ENCODE data around the gene GLO1.

GLO1 gene

GRCh38 chr6:38649744-38650143, 53.2 kb downstream of the GLO1 start:
- H3K27ac ChIP-seq = no peak overlapping the region
- TF ChIP-seq CTCF (IDR thresholded peaks at IDR 0.05) (no peak), ZFX (IDR thresholded peaks at IDR 0.05; ENCODE audit: borderline replicate concordance) (no peak)

- TF ChIP-seq ZFX (IDR thresholded peaks at IDR 0.05; ENCODE audit: borderline replicate concordance) (no peak), CTCF (IDR thresholded peaks at IDR 0.05) (no peak)
- H3K27ac ChIP-seq = no peak overlapping the region
Measured at GRCh38 chr6:38648629-38649028, 54.3 kb downstream of the GLO1 start.

- TF ChIP-seq ZFX (IDR thresholded peaks at IDR 0.05; ENCODE audit: borderline replicate concordance) (no peak), CTCF (IDR thresholded peaks at IDR 0.05) (no peak)
- no peak overlapping the region for H3K27ac ChIP-seq
Measured at GRCh38 chr6:38646166-38646878, 56.6 kb downstream of the GLO1 start.

GRCh38 chr6:38644951-38645350, 58.0 kb downstream of the GLO1 start:
- H3K27ac ChIP-seq = no peak overlapping the region
- no peak for TF ChIP-seq CTCF (IDR thresholded peaks at IDR 0.05)

- TF ChIP-seq ZFX (IDR thresholded peaks at IDR 0.05; ENCODE audit: borderline replicate concordance) (no peak), CTCF (IDR thresholded peaks at IDR 0.05) (no peak)
- H3K27ac ChIP-seq = peak overlapping the region; percentile 62
Measured at GRCh38 chr6:38640216-38640909, 62.6 kb downstream of the GLO1 start.

- peak within 1 kb of the TSS; percentile 62 for H3K27ac ChIP-seq
- TF ChIP-seq ZFX (IDR thresholded peaks at IDR 0.05; ENCODE audit: borderline replicate concordance) (no peak), CTCF (IDR thresholded peaks at IDR 0.05) (no peak)
Measured at GRCh38 chr6:38639498-38640215, 63.3 kb downstream of the GLO1 start, which contains the start of gene BTBD9. BTBD9 (minus strand) TSS chr6:38639929.
